ENCODE data around the gene EML3.

Gene EML3

DNA sequence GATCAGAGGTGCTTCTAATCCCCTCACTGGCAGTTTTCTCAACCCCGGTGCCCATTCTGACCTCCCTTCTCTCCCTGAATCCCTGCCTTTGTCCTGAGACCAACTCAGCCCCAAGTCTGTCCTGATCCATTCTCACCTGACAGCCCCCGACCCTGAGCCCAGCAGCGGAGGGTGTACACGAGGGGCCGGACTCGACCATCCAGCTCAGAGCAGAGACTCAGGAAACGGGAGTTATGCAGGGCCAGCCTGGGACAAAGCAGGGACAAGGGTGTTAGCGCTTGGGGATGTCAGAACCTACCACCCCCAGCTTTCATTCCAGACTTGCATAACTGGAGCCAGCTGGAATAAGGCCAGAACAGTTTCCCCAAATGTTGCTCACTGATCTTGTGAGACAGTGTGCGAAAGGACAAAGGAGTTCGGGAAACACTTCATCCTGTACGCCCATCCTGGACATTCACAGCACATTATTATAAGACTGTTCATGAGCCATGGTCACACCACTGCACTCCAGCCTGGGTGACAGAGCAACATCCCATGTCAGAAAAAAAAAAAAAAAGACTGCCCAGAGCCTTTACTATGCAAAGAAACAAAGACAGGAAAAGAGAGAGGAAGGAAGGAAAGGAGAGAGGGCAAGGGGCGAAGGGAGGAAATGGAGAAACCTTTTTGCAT, 35.4 kb downstream of the EML3 start:
- no peak overlapping the region for H3K9ac ChIP-seq (ENCODE audit: low read length)
- H3K4me3 ChIP-seq (ENCODE audit: low read depth, low read length, poor library complexity, severe bottlenecking) = no peak overlapping the region
- H3K9me3 ChIP-seq (ENCODE audit: low read length) = no peaks in the 10 kb centered on the region
- peaks cover 13% of the 10 kb centered on the region for H3K79me2 ChIP-seq (ENCODE audit: insufficient read depth, low read length)
- H3F3A ChIP-seq (ENCODE audit: insufficient read depth, low read length) = no peaks in the 10 kb centered on the region
- H3K4me1 ChIP-seq (ENCODE audit: insufficient read depth, low read length, severe bottlenecking) = peaks cover 22% of the 10 kb centered on the region
- no peak overlapping the region for H2AFZ ChIP-seq (ENCODE audit: low read length)
- H3K9me2 ChIP-seq (ENCODE audit: low read depth, low read length) = no peaks in the 10 kb centered on the region
- no peak overlapping the region for H3K4me2 ChIP-seq (ENCODE audit: low read length)
- TF ChIP-seq EZH2 (IDR thresholded peaks at IDR 0.05; ENCODE audit: borderline replicate concordance, low read length) = no peak
- TF ChIP-seq, protein P1, sequence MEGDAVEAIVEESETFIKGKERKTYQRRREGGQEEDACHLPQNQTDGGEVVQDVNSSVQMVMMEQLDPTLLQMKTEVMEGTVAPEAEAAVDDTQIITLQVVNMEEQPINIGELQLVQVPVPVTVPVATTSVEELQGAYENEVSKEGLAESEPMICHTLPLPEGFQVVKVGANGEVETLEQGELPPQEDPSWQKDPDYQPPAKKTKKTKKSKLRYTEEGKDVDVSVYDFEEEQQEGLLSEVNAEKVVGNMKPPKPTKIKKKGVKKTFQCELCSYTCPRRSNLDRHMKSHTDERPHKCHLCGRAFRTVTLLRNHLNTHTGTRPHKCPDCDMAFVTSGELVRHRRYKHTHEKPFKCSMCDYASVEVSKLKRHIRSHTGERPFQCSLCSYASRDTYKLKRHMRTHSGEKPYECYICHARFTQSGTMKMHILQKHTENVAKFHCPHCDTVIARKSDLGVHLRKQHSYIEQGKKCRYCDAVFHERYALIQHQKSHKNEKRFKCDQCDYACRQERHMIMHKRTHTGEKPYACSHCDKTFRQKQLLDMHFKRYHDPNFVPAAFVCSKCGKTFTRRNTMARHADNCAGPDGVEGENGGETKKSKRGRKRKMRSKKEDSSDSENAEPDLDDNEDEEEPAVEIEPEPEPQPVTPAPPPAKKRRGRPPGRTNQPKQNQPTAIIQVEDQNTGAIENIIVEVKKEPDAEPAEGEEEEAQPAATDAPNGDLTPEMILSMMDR (IDR thresholded peaks at IDR 0.05; ENCODE audit: low read length) = no peak
- H3K27ac ChIP-seq (ENCODE audit: low read depth, low read length, poor library complexity, severe bottlenecking) = no peak overlapping the region
- H3K36me3 ChIP-seq (ENCODE audit: insufficient read depth, low read length) = peaks cover 65% of the 10 kb centered on the region
- no peaks in the 10 kb centered on the region for H4K20me1 ChIP-seq (ENCODE audit: insufficient read depth, low read length)
- no peaks in the 10 kb centered on the region for H3K27me3 ChIP-seq (ENCODE audit: insufficient read depth, low read length)

GRCh38 chr11:62575837-62576236, 36.7 kb downstream of the EML3 start:
- Histone ChIP-seq H3K4me2 (ENCODE audit: low read length) (peak overlapping the region; percentile 93; the same call in 1 of the 2 replicates), H3K36me3 (ENCODE audit: insufficient read depth, low read length) (peaks cover 68% of the 10 kb centered on the region), H3K27ac (ENCODE audit: low read depth, low read length, poor library complexity, severe bottlenecking) (no peak overlapping the region), H3F3A (ENCODE audit: insufficient read depth, low read length) (no peaks in the 10 kb centered on the region), H3K4me3 (ENCODE audit: low read depth, low read length, poor library complexity, severe bottlenecking) (no peak overlapping the region), H2AFZ (ENCODE audit: low read length) (no peak overlapping the region), H3K9ac (ENCODE audit: low read length) (no peak overlapping the region; the same call in 1 of the 2 replicates), H3K4me1 (ENCODE audit: insufficient read depth, low read length, severe bottlenecking) (peaks cover 28% of the 10 kb centered on the region), H3K9me3 (ENCODE audit: low read length) (no peaks in the 10 kb centered on the region), H3K79me2 (ENCODE audit: insufficient read depth, low read length) (peaks cover 21% of the 10 kb centered on the region), H4K20me1 (ENCODE audit: insufficient read depth, low read length) (no peaks in the 10 kb centered on the region), H3K9me2 (ENCODE audit: low read depth, low read length) (no peaks in the 10 kb centered on the region), H3K27me3 (ENCODE audit: insufficient read depth, low read length) (no peaks in the 10 kb centered on the region)
- TF ChIP-seq EZH2 (IDR thresholded peaks at IDR 0.05; ENCODE audit: borderline replicate concordance, low read length) = no peak
- TF ChIP-seq, protein P1 (IDR thresholded peaks at IDR 0.05; ENCODE audit: low read length) = no peak

DNA sequence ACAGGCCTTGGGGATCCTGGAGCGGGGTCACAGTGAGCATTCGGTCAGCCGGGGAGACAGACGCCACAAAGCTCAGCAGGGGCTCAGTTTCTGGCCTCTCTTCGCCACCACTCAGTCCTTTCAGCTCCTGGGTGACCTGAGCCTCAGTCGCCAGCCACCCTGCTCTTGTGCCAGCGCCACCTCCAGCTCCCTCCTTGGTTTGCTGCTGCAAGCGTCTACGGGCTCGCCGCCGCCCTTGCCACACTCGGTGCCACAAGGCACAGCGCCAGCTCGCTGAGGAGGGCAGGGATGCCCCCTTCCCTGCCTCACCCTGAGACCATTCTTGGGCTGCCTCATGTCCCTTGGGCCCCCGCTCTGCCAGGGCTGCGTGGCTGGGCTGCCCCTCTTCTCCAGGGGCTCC, 37.4 kb downstream of the EML3 start:
- H3K9ac ChIP-seq (ENCODE audit: low read length) = peak overlapping the region; percentile 78
- H2AFZ ChIP-seq (ENCODE audit: low read length) = no peak overlapping the region

More for the DNA sequence above, 37.4 kb downstream of the EML3 start:
- H3K79me2 ChIP-seq (ENCODE audit: insufficient read depth, low read length) = peaks cover 21% of the 10 kb centered on the region
- peaks cover 28% of the 10 kb centered on the region for H3K4me1 ChIP-seq (ENCODE audit: insufficient read depth, low read length, severe bottlenecking)
- H3F3A ChIP-seq (ENCODE audit: insufficient read depth, low read length) = no peaks in the 10 kb centered on the region
- H3K27me3 ChIP-seq (ENCODE audit: insufficient read depth, low read length) = no peaks in the 10 kb centered on the region
- peaks cover 70% of the 10 kb centered on the region for H3K36me3 ChIP-seq (ENCODE audit: insufficient read depth, low read length)
- TF ChIP-seq, protein P1 (IDR thresholded peaks at IDR 0.05; ENCODE audit: low read length) = no peak
- TF ChIP-seq EZH2 (IDR thresholded peaks at IDR 0.05; ENCODE audit: borderline replicate concordance, low read length) = no peak
- H4K20me1 ChIP-seq (ENCODE audit: insufficient read depth, low read length) = no peaks in the 10 kb centered on the region
- no peaks in the 10 kb centered on the region for H3K9me2 ChIP-seq (ENCODE audit: low read depth, low read length)
- H3K27ac ChIP-seq (ENCODE audit: low read depth, low read length, poor library complexity, severe bottlenecking) = peak overlapping the region; percentile 56
- H3K4me2 ChIP-seq (ENCODE audit: low read length) = peak overlapping the region; percentile 93
- peak overlapping the region; percentile 77 for H3K4me3 ChIP-seq (ENCODE audit: low read depth, low read length, poor library complexity, severe bottlenecking)
- H3K9me3 ChIP-seq (ENCODE audit: low read length) = no peaks in the 10 kb centered on the region
